ENCODE measurements around the gene NRP2.

DNA sequence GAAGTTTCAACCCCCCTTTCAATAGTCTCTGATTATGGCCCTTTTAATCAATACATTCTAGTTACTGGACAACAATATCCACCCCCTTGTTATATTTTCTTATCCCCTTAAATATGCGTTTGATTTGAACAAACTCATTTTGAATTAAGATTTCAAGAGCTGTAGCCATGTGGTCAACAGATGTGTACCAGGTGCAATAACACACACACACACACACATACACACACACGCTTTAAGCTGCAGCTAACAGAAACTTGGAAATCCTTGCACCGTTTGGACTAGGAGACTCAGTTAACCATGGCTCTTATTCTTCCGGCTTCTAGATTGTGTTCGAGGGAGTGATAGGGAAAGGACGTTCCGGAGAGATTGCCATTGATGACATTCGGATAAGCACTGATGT lies 82.8 kb downstream of the NRP2 start:
- TF ChIP-seq, protein P1, sequence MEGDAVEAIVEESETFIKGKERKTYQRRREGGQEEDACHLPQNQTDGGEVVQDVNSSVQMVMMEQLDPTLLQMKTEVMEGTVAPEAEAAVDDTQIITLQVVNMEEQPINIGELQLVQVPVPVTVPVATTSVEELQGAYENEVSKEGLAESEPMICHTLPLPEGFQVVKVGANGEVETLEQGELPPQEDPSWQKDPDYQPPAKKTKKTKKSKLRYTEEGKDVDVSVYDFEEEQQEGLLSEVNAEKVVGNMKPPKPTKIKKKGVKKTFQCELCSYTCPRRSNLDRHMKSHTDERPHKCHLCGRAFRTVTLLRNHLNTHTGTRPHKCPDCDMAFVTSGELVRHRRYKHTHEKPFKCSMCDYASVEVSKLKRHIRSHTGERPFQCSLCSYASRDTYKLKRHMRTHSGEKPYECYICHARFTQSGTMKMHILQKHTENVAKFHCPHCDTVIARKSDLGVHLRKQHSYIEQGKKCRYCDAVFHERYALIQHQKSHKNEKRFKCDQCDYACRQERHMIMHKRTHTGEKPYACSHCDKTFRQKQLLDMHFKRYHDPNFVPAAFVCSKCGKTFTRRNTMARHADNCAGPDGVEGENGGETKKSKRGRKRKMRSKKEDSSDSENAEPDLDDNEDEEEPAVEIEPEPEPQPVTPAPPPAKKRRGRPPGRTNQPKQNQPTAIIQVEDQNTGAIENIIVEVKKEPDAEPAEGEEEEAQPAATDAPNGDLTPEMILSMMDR (IDR thresholded peaks at IDR 0.05; ENCODE audit: low read depth, low read length, poor library complexity, severe bottlenecking), result no peak
- TF ChIP-seq EZH2phosphoT487 (IDR thresholded peaks at IDR 0.05; ENCODE audit: borderline replicate concordance, low read length), result no peak

All from DOHH2 (cell line).